Transverse colon (tissue), 4 donors: ENCODE data around the gene CHAMP1.

Experiments used
- EP300 ChIP-seq: sonication (generic); formaldehyde crosslinking; IDR thresholded peaks from one replicate; pipeline ENCODE4 v1.6.1; 2017; ENCODE audit warnings: antibody characterized with exemption, low read depth
- POLR2A ChIP-seq: fragments of 450-650 bp; IDR thresholded peaks from one replicate; pipeline ENCODE4 v1.6.1; 2016; ENCODE audit warnings: antibody characterized with exemption, mild to moderate bottlenecking, moderate library complexity
- POLR2AphosphoS5 ChIP-seq, 3 donors: sonication (generic); formaldehyde crosslinking; IDR thresholded peaks; one replicate each; pipeline ENCODE4 v1.6.1; 2016; ENCODE audit warnings: antibody characterized with exemption in 3 of 3
- TF ChIP-seq, protein P1 (sequence below), 5 experiments: fragments of 200-600 bp in 3 of 5; fragments of 450-650 bp in 2 of 5; sonication (generic) in 3 of 5; IDR thresholded peaks; 1 replicate in 2 of 5; 2 replicates in 3 of 5; pipeline ENCODE4 v1.5.1; 2016 to 2017; ENCODE audit warnings: antibody characterized with exemption in 5 of 5, inconsistent platforms in 3 of 5, mild to moderate bottlenecking in 2 of 5, moderate library complexity in 1 of 5

DNA sequence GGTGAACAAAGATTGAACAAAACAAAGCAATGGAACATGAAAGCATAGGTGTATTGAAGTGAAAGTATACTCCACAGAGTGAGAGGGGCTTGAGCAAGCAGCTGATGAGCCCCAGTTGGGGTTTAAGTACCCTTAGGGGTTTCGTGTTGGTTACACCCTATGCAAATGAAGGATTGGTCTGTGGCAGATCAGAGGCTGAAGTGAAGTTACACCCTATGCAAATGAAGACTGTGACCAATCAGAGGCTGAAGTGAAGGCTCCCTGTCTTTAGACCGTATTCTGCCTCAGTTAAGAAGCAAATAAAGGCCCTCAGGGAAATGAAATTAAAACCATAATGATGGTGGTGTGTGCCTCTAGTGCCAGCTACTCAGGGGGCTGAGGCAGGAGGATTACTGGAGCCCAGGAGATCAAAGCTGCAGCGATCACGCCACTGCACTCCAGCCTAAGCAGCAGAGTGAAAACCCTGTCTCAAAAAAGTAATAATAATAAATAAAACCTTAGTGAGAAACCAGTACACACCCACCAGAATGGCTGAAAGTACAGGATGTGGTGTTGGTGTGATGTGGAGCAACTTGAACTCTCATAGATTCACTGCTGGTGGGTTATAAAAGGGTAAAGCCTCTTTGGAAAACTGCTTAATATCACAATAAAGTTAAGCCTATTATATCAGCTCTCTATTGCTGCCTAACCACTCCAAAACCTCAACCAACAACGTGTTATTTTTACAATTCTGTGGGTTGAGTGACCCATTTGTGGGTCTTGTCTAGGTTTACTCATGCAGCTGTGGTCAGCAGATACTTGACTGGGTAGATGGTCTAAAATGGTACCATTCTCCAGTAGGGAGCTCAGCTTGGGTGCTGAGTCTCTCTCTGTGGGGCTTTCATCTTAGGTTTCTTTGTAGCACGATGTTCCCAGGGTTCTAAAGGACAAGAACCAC lies 45.7 kb upstream of the CHAMP1 start:
- TF ChIP-seq, protein P1, sequence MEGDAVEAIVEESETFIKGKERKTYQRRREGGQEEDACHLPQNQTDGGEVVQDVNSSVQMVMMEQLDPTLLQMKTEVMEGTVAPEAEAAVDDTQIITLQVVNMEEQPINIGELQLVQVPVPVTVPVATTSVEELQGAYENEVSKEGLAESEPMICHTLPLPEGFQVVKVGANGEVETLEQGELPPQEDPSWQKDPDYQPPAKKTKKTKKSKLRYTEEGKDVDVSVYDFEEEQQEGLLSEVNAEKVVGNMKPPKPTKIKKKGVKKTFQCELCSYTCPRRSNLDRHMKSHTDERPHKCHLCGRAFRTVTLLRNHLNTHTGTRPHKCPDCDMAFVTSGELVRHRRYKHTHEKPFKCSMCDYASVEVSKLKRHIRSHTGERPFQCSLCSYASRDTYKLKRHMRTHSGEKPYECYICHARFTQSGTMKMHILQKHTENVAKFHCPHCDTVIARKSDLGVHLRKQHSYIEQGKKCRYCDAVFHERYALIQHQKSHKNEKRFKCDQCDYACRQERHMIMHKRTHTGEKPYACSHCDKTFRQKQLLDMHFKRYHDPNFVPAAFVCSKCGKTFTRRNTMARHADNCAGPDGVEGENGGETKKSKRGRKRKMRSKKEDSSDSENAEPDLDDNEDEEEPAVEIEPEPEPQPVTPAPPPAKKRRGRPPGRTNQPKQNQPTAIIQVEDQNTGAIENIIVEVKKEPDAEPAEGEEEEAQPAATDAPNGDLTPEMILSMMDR (IDR thresholded peaks at IDR 0.05): no peak
- no peak for TF ChIP-seq POLR2A
- TF ChIP-seq POLR2AphosphoS5 (IDR thresholded peaks at IDR 0.05): no peak
- TF ChIP-seq EP300: no peak
